ENCODE results near the gene STMN1.
"Not testable (repeated sequence)": the region's sequence is repeated elsewhere in the genome, so short reads cannot be mapped to it uniquely, and the experiment has no call there.

Gene STMN1

DNA sequence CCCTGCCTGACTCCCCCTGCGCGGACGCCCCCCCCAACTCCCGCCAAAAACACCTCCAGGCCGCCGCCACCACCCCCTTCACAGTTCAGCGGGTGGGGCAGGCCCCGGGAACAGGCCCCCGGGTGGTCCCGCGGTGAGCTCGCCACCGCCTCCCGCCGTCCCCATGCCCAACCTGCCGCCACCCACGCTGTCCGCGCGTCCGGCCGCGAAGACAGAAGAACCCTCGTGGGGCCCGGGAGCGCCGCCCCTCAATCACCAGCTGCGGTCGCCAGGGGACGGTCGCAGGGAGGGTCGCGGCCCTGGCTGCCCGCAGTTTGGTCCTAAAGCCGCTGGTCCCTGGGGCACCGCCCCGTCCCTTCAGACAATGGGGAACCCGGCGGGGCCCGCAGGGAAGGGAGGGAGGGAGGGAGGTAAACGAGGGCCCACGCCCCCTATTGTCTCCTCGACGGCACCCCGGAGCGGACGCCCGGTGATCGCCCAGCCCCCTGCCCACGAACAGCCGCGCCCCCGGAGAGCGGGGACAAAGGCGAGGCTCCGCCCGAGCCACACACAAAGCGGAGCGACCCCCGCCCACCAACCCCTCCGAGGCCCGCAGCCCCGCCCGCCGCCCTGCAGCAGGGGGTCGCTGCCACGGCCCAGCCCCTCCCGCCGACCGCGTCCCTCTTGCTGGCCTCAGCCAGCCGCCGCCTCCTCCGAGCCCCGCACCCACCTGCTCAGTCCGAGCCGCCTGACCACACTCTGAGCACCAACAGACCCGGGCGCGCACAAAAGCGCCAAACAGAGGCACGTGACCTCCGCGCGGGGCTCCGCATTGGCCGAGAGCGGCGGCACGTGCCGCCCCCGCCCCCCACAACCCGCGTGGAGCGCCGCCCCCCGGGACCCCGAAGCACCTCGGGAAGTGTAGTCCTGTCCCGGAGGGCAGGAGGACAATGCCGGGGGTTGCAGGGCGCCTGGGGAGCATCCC is at the start of gene STMN1:
STMN1 (minus strand) TSS at position 740 of the 964 bp plus-strand sequence. CDS start 1,743 bp downstream, outside the sequence.
- peak; percentile 98 for DNase-seq

DNA sequence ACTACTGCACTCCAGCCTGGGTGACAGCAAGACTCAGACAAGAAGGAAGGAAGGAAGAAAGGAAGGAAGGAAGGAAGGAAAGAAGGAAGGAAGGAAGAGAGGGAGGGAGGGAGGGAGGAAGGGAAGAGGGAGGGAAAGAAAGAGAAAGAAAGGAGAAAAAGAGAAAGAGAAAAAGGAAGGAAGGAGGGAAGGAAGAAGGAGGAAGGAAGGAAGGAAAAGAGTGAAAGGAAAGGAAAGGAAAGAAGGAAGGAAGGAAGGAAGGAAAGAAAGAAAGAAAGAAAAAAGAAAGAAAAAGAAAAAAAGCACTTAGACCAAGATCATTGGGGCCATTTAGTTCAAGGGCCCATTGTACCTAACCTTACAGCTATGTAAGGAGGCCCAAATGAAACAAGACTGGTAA is 49.3 kb upstream of the STMN1 start:
- DNase-seq: no peak

DNA sequence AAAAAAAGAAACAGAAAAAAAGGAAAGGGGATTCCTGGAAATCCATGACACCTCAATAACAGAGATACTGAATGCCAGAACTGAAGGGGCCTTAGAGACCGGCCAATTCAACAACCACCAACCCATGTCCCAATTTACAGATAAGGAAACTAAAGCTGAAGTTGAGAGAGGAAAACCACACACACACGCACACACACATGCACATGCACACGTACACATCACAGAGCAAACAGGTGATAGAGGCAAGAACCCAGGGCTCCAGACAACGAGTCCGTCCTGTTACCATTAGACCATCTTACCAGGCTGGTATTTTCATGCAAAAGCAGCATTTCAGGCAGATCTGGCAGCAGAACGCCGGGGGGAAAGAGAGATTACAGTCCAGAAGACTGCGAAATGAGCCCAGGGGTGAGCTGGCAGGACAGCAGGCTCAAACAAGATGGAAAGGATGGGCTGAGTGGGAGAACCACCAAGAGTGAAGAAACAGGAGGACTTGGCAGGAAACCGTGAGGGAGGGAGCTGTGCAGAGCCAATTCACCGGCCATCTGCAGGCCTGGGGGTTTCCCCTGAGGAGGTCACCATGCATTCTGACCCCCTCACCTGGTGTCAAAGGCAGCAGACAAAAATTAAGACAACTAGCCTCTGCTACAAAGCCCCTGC is 48.2 kb upstream of the STMN1 start:
- no peak for DNase-seq

DNA sequence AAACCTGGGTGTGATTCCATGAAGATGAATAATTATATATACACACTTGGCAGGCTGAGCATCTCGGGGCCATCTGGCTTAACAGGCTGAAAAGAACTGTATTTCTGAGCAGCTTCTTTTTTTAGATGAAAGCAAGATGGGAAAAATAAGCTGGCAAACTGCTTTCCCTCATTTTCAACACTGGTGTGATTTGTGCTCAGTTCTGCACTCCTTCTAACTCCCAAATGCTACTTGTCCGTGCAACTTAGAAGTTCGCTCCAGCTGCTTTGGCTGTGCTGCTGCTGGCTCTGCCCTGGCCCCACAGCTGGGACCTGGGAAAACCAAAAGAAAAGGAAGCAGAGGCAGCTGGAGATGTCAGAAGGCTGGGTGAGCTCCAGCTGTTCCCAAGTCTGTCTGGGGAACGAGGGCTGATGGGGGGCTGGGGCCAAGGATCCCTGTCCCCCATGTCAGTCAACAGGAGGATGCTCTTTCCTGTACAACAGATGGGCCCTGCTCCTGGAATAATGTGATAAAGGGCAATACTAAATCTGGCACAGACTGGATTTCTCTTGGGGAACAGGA is 46.7 kb upstream of the STMN1 start:
- DNase-seq: no peak

DNA sequence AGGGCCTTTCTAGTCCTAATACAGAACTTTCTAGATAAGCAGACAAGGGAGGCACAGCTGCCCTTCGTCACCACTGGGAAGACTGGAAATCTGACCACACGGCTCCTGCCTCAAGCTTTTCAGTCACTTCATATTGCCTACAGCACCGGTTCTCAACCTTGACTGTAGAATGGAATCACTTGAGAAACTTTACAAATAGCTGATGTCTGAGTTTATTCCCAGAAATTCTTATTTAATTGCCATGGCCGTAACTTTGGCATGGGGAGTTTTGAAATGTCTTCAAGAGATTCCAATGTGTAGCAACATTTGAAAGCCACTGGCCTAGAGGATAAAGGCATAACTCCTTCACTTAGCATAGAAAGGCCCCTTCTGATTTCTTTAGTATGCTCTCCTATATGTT is 42.4 kb upstream of the STMN1 start:
- DNase-seq: no peak

DNA sequence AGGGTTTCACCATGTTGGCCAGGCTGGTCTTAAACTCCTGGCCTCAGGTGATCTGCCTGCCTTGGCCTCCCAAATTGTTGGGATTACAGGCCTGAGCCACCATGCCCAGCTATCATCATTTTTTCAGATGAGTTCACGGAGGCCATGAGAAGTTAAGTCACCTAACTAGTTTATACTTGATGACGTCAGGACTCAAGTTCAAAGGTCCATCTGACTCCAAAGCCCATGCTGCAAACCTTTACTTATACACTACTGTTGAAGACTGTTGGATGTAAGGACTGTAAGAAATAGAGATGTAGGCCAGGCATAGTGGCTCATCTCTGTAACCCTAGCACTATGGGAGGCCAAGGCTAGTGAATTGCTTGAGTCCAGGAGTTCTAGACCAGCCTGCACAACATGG is 40.8 kb upstream of the STMN1 start:
- no peak for DNase-seq

DNA sequence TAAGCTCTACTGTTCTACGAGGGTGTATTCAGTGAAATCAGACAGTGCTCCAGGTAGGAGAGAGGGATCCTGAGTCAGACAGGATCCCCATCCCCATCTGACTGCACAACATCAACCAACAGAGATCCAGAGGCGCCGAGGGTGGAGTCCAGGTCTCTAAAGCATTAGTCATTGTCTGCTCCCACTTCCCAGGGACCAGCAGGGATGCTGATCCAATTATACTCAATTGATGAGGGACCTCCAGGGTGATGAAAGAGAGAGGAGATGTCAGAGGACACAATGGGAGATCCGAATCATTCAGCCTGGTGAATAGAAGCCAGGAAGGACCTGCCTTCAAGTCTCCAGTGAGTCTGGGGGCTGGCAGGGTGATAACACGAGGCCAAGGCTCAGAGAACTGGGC is 39.5 kb upstream of the STMN1 start:
- no peak for DNase-seq

DNA sequence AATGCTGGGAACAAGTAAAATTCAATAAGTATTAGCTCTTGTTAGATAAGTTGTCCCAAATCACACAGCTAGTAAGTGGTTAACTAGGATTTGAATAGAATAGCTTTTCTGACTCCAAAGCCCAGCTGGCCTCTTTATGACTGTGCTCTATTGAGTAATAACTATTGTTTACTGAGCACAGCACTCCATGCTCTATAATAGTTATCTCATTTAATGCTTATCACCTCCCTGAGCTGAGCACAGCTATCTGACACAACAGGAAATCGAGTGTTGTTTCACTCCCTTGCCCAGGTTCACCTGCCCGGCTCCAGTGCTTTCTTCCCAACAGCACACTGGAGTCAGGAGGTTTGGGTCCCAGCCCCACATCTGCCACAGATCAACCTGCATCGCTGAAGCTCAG is 38.8 kb upstream of the STMN1 start:
- no peak for DNase-seq

DNA sequence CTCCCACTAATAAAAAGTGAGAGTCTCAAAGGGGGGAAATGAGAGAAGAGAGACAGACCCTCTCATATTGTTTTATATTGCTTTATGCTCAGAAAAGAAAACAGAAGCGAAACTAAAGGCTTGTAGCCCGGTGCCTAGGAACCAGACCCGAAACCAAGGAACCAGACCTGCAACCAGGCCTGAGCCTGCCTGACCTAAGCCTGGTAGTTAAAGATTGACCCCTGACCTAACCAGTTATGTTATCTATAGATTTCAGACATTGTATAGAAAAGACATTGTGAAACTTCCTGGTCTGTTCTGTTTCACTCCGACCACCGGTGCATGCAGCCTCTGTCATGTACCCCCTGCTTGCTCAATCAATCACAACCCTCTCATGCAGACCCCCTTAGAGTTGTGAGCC is 37.3 kb upstream of the STMN1 start:
- DNase-seq: not testable (repeated sequence)

DNA sequence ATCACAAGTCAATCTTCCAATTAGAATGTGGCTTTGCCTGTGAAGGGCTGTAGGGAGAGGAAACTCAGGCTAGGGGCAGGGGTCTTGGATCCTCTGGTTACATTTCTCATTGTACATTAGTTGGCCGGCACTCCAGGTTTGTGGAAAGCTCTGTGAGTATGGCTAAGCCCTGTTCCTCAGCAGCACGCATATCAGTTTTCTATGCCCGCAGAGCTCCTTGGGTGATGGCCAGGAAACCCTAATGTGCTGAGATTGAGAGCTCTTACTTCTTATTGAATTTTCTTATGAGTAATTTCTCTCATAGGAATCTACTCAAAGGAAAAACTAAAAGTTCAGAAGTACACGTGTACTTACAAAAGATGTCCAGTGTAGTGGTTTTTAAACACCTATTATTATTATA is 30.7 kb upstream of the STMN1 start:
- no peak for DNase-seq

DNA sequence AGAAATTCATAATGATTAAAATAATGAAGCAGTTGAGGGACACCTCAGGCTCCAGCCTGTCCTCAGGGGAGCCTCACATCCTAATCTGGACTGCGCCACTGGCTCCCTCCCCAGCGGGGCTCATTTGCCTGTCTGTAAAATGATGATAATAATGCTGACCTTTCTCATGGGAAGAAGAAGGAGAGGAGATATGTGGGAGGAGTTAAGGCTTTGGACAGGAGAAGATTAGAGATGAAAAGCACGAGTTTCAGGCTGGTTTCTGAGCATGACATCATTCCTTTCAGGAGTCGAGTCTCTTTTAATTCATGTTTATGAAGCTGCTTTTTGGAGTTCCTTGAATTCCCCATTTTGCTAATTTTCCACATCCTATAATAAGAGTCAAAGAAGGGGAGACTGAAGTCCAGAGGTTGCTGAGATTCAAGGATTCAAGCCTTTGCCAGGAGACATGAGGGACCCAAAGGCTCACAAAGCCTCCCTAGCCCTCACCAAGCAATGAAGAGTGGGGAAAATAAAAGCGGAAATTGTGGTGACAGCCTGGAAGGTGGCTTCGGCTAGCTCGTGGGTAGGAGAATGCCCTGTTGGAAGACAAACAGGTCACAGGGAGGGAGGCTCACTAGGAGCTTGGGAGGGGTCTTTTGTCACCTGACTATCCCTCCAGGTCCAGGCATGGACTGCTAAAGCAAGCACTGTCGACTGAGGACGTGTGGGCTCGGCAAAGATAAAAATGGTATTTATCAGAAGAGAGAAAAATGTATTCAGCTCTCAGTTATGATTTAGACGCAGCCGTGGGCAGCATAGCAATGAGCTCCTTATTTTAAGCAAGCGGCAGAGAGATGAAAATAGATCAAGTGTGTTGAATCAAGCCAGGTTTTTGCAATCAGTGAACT is 27.5 kb upstream of the STMN1 start:
- no peak for DNase-seq

DNA sequence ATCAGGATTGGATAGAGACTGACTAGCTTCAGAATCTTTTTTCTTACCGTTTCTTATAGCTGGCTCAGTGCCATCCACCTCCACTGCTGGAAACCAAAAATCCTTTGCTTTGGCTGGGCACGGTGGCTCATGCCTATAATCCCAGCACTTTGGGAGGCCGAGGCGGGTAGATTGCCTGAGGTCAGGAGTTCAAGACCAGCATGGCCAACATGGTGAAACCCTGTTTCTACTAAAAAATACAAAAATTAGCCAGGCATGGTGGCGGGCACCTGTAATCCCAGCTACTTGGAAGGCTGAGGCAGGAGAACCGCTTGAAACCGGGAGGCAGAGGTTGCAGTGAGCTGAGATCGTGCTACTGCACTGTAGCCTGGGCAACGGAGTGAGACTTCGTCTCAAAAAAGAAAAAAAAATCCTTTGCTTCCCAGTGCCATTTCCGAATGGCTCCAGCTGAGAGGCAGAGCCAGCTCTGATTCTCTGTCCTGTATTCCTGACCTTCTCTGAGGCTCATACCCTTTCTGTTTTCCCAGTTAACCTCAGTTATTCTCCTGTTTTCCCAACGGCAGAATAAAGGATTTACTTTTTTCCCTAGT is 26.7 kb upstream of the STMN1 start:
- not testable (repeated sequence) for DNase-seq

DNA sequence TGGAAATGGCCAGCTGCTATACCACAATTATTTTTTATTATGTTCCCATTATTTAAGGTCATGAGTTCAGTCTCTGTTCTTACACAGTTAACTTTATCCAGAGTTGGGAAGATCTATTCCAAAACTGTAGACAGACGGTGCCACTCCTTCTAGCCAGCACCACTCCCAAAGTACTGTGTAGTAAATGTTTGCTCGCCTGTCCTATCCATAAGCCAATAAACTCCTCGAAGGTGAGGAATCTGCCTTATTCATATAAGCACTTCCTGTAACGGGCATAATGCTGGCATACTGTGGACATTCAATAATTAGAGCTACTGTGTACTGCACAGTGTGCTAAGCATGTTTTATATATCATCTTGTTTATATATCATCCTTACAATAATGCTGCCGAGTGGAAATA is 26.1 kb upstream of the STMN1 start:
- DNase-seq: no peak

DNA sequence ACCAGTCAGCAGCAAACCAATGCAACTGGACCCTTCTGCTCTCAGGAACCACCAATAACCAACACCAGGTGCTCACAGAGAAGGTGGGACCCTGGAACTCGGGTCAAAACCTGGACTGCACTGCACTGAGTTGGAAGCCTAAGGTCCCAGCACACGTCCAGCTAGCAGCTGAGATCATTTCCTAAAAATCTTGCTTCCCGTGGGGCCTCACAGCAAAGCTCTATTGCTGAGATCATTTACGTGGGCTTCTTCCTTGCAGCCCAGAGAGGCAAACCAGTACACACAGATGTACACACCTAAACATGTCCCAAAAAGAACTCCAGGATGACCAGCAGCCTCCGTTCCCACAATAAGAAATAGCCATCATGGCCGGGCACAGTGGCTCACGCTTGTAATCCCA is 22.8 kb upstream of the STMN1 start:
- DNase-seq: no peak

DNA sequence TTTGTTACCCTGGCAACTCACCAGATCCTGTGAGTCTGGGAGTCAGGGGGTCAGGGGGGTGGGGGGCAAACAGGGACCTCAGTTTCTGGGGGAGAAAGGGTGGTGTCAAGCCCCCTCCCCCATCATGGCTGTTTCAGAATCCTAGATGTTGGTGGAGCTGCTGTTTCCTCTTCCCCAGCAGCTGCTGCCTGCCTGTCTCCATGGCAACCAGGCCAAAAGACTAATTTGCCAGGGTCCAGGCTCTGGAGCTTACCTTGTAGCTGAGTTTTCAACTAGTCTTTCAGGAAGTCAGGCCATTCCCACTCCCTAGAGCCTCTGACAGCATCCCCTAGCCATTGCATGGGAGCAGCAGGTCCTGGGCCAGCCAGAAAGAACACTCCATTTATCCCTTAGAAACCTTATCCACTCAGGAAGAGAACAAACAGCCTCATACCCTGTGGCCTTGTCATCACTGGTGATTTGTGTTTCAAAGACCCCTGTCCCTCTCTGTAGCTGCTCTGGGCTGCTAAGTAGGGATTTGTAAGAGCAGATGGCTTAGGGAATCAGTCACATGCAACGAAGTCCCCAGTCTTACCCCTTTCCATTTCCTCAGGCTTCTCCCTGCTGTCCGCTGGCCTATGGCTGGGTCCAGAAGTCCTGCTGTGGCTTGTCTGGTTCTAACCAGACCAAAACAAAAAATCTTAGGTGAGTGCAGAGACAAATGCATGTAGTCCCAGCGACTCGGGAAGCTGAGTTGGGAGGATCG is 21.5 kb upstream of the STMN1 start:
- DNase-seq: peak; percentile 18

DNA sequence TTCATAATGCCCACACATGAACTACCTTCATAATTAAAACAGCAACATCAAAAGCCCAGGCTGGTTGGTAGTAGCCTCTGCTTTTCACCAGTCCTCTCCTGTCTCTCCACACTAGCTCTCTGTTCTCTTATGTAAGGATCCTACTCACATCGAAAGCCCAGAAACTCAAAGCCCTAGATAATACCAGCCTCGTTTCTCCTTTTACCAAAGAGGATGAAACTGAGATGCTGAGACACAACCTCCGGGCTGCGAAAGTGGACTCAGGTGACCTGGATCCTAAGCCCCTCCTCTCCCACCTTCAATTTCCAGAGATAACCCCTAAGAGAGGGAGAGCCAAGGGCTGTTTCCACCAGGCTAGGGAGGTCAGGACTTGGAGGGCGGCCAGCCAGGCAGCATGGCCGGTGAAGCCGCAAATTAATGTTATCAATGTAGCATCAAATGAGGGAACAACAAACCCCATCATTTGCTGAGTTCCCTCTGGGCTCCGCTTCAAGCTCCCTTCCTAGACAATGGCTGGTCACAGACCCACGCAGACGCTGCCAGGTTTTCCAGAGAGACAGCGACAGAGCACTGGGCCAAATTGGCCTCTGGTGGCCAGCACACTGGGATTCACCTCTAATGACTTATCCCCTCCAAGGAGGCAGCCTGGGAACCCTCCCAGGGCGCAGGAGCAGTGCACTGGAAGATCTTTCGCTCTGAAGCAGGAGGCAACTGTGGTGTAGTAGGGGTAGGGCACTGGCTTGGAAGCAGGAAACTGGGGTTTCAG is 20.7 kb upstream of the STMN1 start:
- DNase-seq: no peak

DNA sequence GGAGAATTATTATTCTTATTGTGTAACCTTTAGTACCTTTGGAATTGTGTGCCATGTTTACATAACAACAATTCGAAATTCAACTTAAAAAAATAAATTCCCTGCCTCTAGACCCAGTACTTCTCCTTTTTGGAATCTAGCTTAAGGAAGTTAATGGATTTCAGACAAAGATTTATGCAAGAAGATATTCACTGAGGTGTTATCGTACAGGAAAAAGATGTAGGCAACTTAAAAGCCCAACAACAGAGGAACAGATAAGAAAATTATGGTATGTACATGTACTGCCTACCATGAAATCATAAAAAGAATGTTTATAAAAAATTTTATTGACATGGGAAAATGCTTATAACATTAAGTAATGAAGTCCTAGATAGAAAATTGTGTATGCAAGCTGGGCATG is 18.2 kb upstream of the STMN1 start:
- DNase-seq: no peak

DNA sequence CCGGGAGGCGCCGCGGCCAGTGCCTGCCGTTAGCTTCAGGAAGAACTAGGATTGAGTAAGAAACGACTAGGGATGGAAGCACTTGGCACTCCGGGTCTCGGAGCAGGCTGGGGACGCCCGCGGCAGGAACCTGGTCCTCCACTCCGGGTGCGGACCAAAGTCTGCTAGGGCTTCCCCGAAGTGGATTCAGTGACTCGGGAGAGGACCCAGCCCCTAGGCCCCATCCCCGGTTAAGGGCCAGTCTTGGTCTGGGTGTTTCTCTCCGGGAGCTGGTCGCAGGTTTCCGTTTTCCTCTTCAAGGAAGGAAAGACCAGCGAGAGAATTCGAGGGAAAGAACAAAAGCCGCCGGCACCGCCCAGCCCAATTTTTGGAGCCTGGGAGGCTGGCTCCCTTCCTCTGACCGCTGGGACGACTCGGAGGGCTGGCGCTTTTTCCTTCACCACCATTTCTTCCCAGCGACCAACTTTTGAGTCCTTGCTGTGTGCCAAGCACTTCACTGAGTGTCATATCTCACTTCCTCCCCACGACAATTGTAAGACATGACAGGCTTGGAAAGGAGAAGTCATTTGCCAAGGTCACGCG is 16.8 kb upstream of the STMN1 start:
- DNase-seq: no peak

DNA sequence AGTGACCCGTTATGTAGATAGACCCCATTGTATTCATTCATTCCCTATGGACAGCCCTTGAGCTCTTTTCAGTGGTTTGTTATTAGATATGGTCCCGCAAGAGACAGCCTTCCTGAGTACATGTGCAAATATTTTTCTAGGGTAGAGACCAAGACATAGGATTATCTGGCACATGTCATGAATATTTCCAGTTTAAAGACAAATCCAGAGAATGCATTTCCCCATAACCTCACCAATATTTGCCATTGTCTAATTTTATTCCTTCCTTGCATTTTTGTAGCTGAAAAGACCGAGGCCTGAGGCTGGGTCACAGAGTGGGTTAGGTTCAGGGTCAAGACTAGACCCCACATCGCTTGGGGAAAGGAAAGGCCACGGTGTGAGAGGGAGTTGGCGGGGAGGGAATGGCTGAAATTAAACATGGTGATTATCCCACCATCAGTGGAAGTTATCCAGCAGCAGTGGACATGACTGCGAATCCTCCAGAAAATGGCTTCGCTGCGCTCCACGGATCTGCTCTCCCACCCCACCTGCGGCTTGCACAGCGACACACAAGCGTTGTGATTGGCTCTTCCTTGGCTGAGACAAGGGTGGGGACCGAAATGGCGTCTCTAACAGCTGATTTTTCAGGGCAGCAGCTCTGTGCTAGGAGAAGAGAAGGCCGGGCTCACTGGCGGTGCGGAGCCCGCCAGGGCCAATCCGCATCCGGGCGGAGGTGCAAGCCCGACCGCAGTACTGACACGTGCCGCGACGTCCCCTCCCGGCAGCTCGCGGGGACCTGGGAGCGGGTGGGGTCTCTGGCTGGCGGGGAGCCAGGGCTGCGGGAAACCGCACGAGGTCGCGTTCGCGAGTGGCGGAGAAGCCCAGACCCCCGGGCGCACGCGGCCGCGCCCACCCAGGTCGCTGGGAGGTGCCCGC is 16.1 kb upstream of the STMN1 start:
- no peak for DNase-seq

Data from NCI-H345 (cell line).